PC-9 (cell line): ENCODE results near the gene ATXN1. TPM values are rescaled to one million over a fixed set of nuclear protein-coding genes. Genes with fewer than 3 reads are reported as not detected.

ENCODE experiments used
- BruUV-seq: library from RNA; stranded (reverse); fragments of 400-500 nt; replicated peaks from 2 replicates; lab custom pipeline; 2021; lab: Mats Ljungman, UMichigan
- CTCF ChIA-PET: fragments of 300-600 bp; sonication (Branson Sonifier 250); formaldehyde crosslinking; loops from one replicate; lab custom pipeline; 2022; ENCODE audit warnings: antibody characterized with exemption; lab: Charles Lee
- POLR2A ChIA-PET: fragments of 300-600 bp; sonication (Branson Sonifier 250); formaldehyde crosslinking; loops from one replicate; lab custom pipeline; 2022; ENCODE audit warnings: antibody characterized with exemption; ENCODE audit not compliant: unreplicated experiment; lab: Charles Lee
- DNase-seq, 2 experiments: peaks; one replicate each; pipeline versions ENCODE4 v3.0.0 to v3.0.0-alpha.2; 2015 to 2022; ENCODE audit warnings: mixed read lengths in 1 of 2
- H2AFZ ChIP-seq: fragments of 200-600 bp; sonication (generic); 2 replicates; pipeline ENCODE4 v1.8.1; 2017; ENCODE audit warnings: antibody characterized with exemption
- H3F3A ChIP-seq: fragments of 200-600 bp; sonication (generic); 2 replicates; pipeline ENCODE4 v1.8.1; 2017; ENCODE audit warnings: antibody characterized with exemption, mild to moderate bottlenecking, low read depth; ENCODE audit not compliant: insufficient read depth
- H3K27ac ChIP-seq: fragments of 200-600 bp; sonication (generic); 2 replicates; pipeline ENCODE4 v1.6.1; 2016; ENCODE audit warnings: mixed run types
- H3K27me3 ChIP-seq: fragments of 200-600 bp; sonication (generic); 2 replicates; pipeline ENCODE4 v1.6.1; 2016; ENCODE audit warnings: low read depth, mixed run types; ENCODE audit not compliant: insufficient read depth
- H3K36me3 ChIP-seq: fragments of 200-600 bp; sonication (generic); 2 replicates; pipeline ENCODE4 v1.6.1; 2016; ENCODE audit warnings: low read depth, mixed run types
- H3K4me1 ChIP-seq: fragments of 200-600 bp; sonication (generic); replicated peaks from 2 replicates; pipeline ENCODE4 v1.6.1; 2016; ENCODE audit warnings: mixed run types; ENCODE audit not compliant: insufficient read depth
- H3K4me2 ChIP-seq: fragments of 200-600 bp; sonication (generic); 2 replicates; pipeline ENCODE4 v1.6.1; 2017; ENCODE audit warnings: mixed run types
- H3K4me3 ChIP-seq: fragments of 200-600 bp; sonication (generic); 2 replicates; pipeline ENCODE4 v1.6.1; 2016; ENCODE audit warnings: mixed run types
- H3K79me2 ChIP-seq: fragments of 200-600 bp; sonication (generic); 2 replicates; pipeline ENCODE4 v1.6.1; 2017; ENCODE audit warnings: low read depth, mixed run types
- H3K9me2 ChIP-seq: fragments of 200-600 bp; sonication (generic); 2 replicates; pipeline ENCODE4 v1.8.1; 2017; ENCODE audit warnings: mild to moderate bottlenecking; ENCODE audit not compliant: insufficient read depth
- H3K9me3 ChIP-seq: fragments of 200-600 bp; sonication (generic); 2 replicates; pipeline ENCODE4 v1.8.1; 2016; ENCODE audit warnings: low read depth; ENCODE audit not compliant: insufficient read depth
- H4K20me1 ChIP-seq: fragments of 200-600 bp; sonication (generic); 2 replicates; pipeline ENCODE4 v1.8.1; 2017; ENCODE audit not compliant: insufficient read depth
- CTCF ChIP-seq: fragments of 200-600 bp; sonication (generic); conservative IDR thresholded peaks from 2 replicates; pipeline ENCODE4 v1.6.1; 2017; ENCODE audit warnings: mixed run types, antibody characterized with exemption, mild to moderate bottlenecking, moderate library complexity
- EZH2 ChIP-seq: fragments of 200-600 bp; sonication (generic); IDR thresholded peaks from 2 replicates; pipeline ENCODE4 v1.8.0; 2017; ENCODE audit warnings: antibody characterized with exemption, low read depth
- intact Hi-C: fragments of 100-400 bp; cut with micrococcal nuclease; formaldehyde crosslinking; loops from one replicate; pipeline ENCODE4 v1.10.0; 2022; ENCODE audit not compliant: unreplicated experiment
- total RNA-seq: library from RNA; stranded (reverse); gene quantifications from 2 replicates; pipeline ENCODE4 v1.2.3, GENCODE V29; 2021

The ATXN1 gene
- total RNA-seq, 1 experiment from 2014 or later = 42.7 TPM

- TF ChIP-seq EZH2 (no peak), CTCF (no peak)
- Histone ChIP-seq H2AFZ (no peak overlapping the region), H3K27me3 (no peaks in the 10 kb centered on the region), H3F3A (no peaks in the 10 kb centered on the region), H3K36me3 (no peaks in the 10 kb centered on the region), H4K20me1 (no peaks in the 10 kb centered on the region), H3K27ac (no peak overlapping the region), H3K79me2 (no peaks in the 10 kb centered on the region), H3K9me3 (no peaks in the 10 kb centered on the region), H3K9me2 (no peaks in the 10 kb centered on the region), H3K4me2 (no peak overlapping the region), H3K4me1 (0 out of 2 replicates have a peak, but pooled peaks cover 5% of the 10 kb centered on the region), H3K4me3 (no peak overlapping the region)
- CTCF ChIA-PET = no interaction called here
- POLR2A ChIA-PET = no interaction called here
- intact Hi-C loops = no loop called here
- no peak for DNase-seq
- no TSS peak for BruUV-seq
Observed at GRCh38 chr6:16572943-16573342, 188.3 kb downstream of the ATXN1 start.

GRCh38 chr6:16572317-16572716 is 188.9 kb downstream of the ATXN1 start:
- no peak overlapping the region for H3K27ac ChIP-seq
- intact Hi-C loops = no loop called here
- ChIA-PET CTCF (no interaction called here), POLR2A (no interaction called here)
- no peak for TF ChIP-seq EZH2
- no peak for TF ChIP-seq CTCF
- H4K20me1 ChIP-seq = no peaks in the 10 kb centered on the region
- H3K27me3 ChIP-seq = no peaks in the 10 kb centered on the region
- H3K4me2 ChIP-seq = no peak overlapping the region
- H3F3A ChIP-seq = no peaks in the 10 kb centered on the region
- no peak overlapping the region for H3K4me3 ChIP-seq
- H3K36me3 ChIP-seq = no peaks in the 10 kb centered on the region
- no peak for DNase-seq
- no peak overlapping the region for H2AFZ ChIP-seq
- no TSS peak for BruUV-seq
- H3K9me3 ChIP-seq = no peaks in the 10 kb centered on the region
- H3K9me2 ChIP-seq = no peaks in the 10 kb centered on the region
- no peaks in the 10 kb centered on the region for H3K79me2 ChIP-seq
- H3K4me1 ChIP-seq = 0 out of 2 replicates have a peak, but pooled peaks cover 5% of the 10 kb centered on the region

- Histone ChIP-seq H3F3A (no peaks in the 10 kb centered on the region), H2AFZ (no peak overlapping the region), H3K36me3 (no peaks in the 10 kb centered on the region), H3K4me2 (no peak overlapping the region), H3K27ac (no peak overlapping the region), H3K27me3 (no peaks in the 10 kb centered on the region), H3K4me1 (no peaks in the 10 kb centered on the region), H3K9me2 (no peaks in the 10 kb centered on the region), H3K4me3 (no peak overlapping the region), H4K20me1 (no peaks in the 10 kb centered on the region), H3K79me2 (no peaks in the 10 kb centered on the region), H3K9me3 (no peaks in the 10 kb centered on the region)
- ChIA-PET CTCF (no interaction called here), POLR2A (no interaction called here)
- no peak for DNase-seq
- intact Hi-C loops = no loop called here
- no peak for TF ChIP-seq CTCF
- no peak for TF ChIP-seq EZH2
- no TSS peak for BruUV-seq
Observed at GRCh38 chr6:16570946-16571345, 190.3 kb downstream of the ATXN1 start.
